Neural progenitor cell (in vitro differentiated cells): ENCODE results near the gene TLX1.

Experiments
- CTCF ChIP-seq: fragments of 200-600 bp; sonication (generic); IDR thresholded peaks from 2 replicates; pipeline ENCODE4 v1.5.1; 2017; ENCODE audit warnings: antibody characterized with exemption, mild to moderate bottlenecking
- EZH2 ChIP-seq: fragments of 200-600 bp; sonication (generic); IDR thresholded peaks from 2 replicates; pipeline ENCODE4 v1.6.1; 2017; ENCODE audit warnings: antibody characterized with exemption, mild to moderate bottlenecking, moderate library complexity

- TF ChIP-seq CTCF (no peak), EZH2 (no peak)
Observed at GRCh38 chr10:101133489-101134298, 2.6 kb downstream of the TLX1 start.
